Measurements from ENCODE around the gene CEP112. TPM values are rescaled to one million over a fixed set of nuclear protein-coding genes. Genes with fewer than 3 reads are reported as not detected.

Gene CEP112
- total and polyA plus RNA-seq, 2 of the 13 experiments (the other 11 are each of a cell fraction or from before 2014, with no cell fraction given), result 1.2 to 3.4 TPM

- no peak for TF ChIP-seq SUZ12 (IDR thresholded peaks at IDR 0.05; ENCODE audit: low read depth, low read length)
- TF ChIP-seq ZNF547 (CRISPR knock-in tag; IDR thresholded peaks at IDR 0.05), result no peak; the same call in 1 of the 2 replicates
- no peak for TF ChIP-seq ADNP (CRISPR knock-in tag; IDR thresholded peaks at IDR 0.05)
- peak; percentile 97 for TF ChIP-seq NR2F2 (IDR thresholded peaks at IDR 0.05; ENCODE audit: borderline replicate concordance, low read depth)
- peak; percentile 47; the same call in 1 of the 2 replicates for TF ChIP-seq ZBTB33 (CRISPR knock-in tag; IDR thresholded peaks at IDR 0.05)
- TF ChIP-seq HNRNPUL1 (IDR thresholded peaks at IDR 0.05; ENCODE audit: low read depth, low read length), result no peak
- peak; percentile 71; the same call in 1 of the 2 replicates for TF ChIP-seq JUN (CRISPR knock-in tag; IDR thresholded peaks at IDR 0.05)
- TF ChIP-seq SIX4 (CRISPR knock-in tag; IDR thresholded peaks at IDR 0.05), result peak; percentile 96
- no peak for TF ChIP-seq ZNF354B (CRISPR knock-in tag; IDR thresholded peaks at IDR 0.05)
- TF ChIP-seq ZNF839 (CRISPR knock-in tag; IDR thresholded peaks at IDR 0.05; ENCODE audit: borderline replicate concordance), result no peak
- TF ChIP-seq ZNF24 (IDR thresholded peaks at IDR 0.05), result peak; percentile 61; the same call in 1 of the 2 replicates
- no peak for TF ChIP-seq SMARCE1 (IDR thresholded peaks at IDR 0.05; ENCODE audit: borderline replicate concordance)
- no peak for TF ChIP-seq ZNF607 (CRISPR knock-in tag; IDR thresholded peaks at IDR 0.05; ENCODE audit: borderline replicate concordance)
- no peak for TF ChIP-seq IRF1 (CRISPR knock-in tag; IDR thresholded peaks at IDR 0.05; ENCODE audit: low read depth)
- no peak for TF ChIP-seq KMT2A (CRISPR knock-in tag; IDR thresholded peaks at IDR 0.05)
- no peak for TF ChIP-seq ZNF460 (CRISPR knock-in tag; IDR thresholded peaks at IDR 0.05; ENCODE audit: borderline replicate concordance)
- no peak for TF ChIP-seq SP140L (CRISPR knock-in tag; IDR thresholded peaks at IDR 0.05; ENCODE audit: borderline replicate concordance)
- TF ChIP-seq CBX2 (IDR thresholded peaks at IDR 0.05; ENCODE audit: low read depth, low read length), result no peak
- TF ChIP-seq CBX2 (CRISPR knock-in tag; IDR thresholded peaks at IDR 0.05; ENCODE audit: low read depth), result 0 out of 2 replicates have a peak, but pooled peaks have one; percentile 18
- TF ChIP-seq ZNF530 (CRISPR knock-in tag; IDR thresholded peaks at IDR 0.05; ENCODE audit: low read depth), result no peak
- TF ChIP-seq ZBTB46 (CRISPR knock-in tag; IDR thresholded peaks at IDR 0.05; ENCODE audit: borderline replicate concordance), result no peak; the same call in 1 of the 2 replicates
- peak; percentile 67; the same call in 1 of the 2 replicates for TF ChIP-seq SOX13 (IDR thresholded peaks at IDR 0.05)
- peak in 1 of 2 experiments; percentile 97; a peak in 2 of 4 replicates for TF ChIP-seq SOX13 (CRISPR knock-in tag; conservative IDR thresholded peaks at IDR 0.05 in 1 of 2, IDR thresholded peaks at IDR 0.05 in 1 of 2)
- peak; percentile 90 for TF ChIP-seq SP5 (CRISPR knock-in tag; IDR thresholded peaks at IDR 0.05; ENCODE audit: borderline replicate concordance, low read depth)
- TF ChIP-seq MXD3 (CRISPR knock-in tag; IDR thresholded peaks at IDR 0.05), result peak; percentile 66; the same call in 1 of the 2 replicates
- TF ChIP-seq GATA4 (IDR thresholded peaks at IDR 0.05; ENCODE audit: borderline replicate concordance, low read depth), result peak; percentile 92; the same call in 1 of the 2 replicates
- no peak for TF ChIP-seq HNRNPK (IDR thresholded peaks at IDR 0.05; ENCODE audit: low read depth, low read length, poor library complexity, severe bottlenecking)
These were observed 501.2 kb downstream of the CEP112 start (continued) for GRCh38 chr17:65690626-65691310.

All from HepG2 (cell line).